HG03159 (cell line): ENCODE data around the gene KIF15.

Experiments used
- ATAC-seq: cut with Tn5 transposase; IDR thresholded peaks from one replicate; pipeline ENCODE4 v1.9.1; 2021; ENCODE audit warnings: mild to moderate bottlenecking, moderate library complexity; ENCODE audit not compliant: unreplicated experiment

KIF15 gene, protein sequence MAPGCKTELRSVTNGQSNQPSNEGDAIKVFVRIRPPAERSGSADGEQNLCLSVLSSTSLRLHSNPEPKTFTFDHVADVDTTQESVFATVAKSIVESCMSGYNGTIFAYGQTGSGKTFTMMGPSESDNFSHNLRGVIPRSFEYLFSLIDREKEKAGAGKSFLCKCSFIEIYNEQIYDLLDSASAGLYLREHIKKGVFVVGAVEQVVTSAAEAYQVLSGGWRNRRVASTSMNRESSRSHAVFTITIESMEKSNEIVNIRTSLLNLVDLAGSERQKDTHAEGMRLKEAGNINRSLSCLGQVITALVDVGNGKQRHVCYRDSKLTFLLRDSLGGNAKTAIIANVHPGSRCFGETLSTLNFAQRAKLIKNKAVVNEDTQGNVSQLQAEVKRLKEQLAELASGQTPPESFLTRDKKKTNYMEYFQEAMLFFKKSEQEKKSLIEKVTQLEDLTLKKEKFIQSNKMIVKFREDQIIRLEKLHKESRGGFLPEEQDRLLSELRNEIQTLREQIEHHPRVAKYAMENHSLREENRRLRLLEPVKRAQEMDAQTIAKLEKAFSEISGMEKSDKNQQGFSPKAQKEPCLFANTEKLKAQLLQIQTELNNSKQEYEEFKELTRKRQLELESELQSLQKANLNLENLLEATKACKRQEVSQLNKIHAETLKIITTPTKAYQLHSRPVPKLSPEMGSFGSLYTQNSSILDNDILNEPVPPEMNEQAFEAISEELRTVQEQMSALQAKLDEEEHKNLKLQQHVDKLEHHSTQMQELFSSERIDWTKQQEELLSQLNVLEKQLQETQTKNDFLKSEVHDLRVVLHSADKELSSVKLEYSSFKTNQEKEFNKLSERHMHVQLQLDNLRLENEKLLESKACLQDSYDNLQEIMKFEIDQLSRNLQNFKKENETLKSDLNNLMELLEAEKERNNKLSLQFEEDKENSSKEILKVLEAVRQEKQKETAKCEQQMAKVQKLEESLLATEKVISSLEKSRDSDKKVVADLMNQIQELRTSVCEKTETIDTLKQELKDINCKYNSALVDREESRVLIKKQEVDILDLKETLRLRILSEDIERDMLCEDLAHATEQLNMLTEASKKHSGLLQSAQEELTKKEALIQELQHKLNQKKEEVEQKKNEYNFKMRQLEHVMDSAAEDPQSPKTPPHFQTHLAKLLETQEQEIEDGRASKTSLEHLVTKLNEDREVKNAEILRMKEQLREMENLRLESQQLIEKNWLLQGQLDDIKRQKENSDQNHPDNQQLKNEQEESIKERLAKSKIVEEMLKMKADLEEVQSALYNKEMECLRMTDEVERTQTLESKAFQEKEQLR (N-terminal part only)

DNA sequence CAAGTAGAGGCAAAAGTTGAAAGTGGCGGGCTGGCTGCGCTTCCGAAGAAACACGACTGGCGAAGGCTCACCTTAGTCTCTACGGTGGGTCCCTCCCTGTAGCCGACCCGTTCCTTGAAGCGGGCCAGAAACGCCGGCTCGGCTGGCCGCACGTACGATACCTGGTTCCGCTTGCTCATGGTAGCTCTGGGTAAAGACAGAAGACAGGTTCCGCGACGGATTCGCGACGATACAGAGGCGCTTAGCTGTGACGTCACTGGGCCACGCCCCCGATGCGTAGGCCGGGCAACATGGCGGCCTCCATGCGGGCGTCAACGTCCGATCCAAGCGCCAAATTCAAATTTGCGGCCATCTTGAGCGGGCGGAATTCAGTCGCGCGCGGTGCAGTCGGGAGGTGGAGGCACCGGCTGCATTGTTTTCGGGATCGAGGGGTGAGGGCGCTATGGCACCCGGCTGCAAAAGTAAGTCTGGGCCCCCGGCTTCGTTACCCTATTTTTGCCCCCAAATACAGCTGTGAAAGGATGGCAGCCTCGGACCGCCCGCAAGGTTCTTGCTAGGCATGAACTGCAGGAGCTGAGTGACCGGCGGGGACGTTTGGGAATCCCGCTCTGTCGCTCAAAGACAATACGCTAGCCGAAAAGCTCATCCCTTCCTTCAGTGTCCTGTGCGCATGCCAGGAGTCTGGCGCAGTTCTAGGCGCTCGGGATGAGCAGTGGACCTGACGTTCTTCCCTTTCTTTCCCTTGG is at the start of gene KIF15, which contains the start of gene KIAA1143:
Gene KIF15 (plus strand): TSS at position 371 of the 746 bp plus-strand sequence. CDS start 72 bp downstream, at position 443.
Gene KIAA1143 (minus strand): TSS at position 196 of the 746 bp plus-strand sequence. CDS start 17 bp downstream, at position 179.
- ATAC-seq, result peak; percentile 88

DNA sequence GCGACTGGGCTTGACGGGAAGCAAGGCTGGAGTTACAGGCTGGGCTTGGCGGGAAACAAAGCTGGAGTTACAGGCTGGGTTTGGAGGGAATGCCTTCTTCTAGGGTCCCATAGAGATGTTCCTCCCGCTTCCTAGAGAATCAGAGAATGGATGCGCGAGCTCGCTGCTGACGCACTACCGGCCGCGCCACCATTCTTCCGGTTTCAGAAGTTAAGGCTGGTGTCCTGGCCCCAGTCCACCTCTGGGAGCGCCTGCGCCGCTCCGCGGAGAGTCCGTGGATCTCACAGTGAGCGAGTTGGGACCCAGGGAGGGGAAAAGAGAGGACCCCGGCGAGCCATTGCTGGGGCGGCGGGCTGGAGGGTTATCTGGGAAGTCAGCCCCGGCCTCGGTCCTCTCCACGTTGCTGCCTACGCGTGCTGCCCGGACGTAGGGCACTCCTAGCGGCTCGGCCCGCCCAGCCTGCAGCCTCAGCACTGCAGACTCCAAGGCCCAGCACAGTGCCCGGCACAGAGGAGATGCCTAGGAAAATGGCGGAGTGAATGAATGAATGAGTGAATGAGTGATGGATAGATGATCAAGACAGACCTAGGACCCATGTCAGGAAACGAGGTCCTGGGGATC is 49.0 kb upstream of the KIF15 start, which contains the start of gene ZNF502:
Gene ZNF502 (plus strand): TSS at position 206 of the 621 bp plus-strand sequence. CDS start 7,602 bp downstream, outside the sequence.
- peak; percentile 63 for ATAC-seq

DNA sequence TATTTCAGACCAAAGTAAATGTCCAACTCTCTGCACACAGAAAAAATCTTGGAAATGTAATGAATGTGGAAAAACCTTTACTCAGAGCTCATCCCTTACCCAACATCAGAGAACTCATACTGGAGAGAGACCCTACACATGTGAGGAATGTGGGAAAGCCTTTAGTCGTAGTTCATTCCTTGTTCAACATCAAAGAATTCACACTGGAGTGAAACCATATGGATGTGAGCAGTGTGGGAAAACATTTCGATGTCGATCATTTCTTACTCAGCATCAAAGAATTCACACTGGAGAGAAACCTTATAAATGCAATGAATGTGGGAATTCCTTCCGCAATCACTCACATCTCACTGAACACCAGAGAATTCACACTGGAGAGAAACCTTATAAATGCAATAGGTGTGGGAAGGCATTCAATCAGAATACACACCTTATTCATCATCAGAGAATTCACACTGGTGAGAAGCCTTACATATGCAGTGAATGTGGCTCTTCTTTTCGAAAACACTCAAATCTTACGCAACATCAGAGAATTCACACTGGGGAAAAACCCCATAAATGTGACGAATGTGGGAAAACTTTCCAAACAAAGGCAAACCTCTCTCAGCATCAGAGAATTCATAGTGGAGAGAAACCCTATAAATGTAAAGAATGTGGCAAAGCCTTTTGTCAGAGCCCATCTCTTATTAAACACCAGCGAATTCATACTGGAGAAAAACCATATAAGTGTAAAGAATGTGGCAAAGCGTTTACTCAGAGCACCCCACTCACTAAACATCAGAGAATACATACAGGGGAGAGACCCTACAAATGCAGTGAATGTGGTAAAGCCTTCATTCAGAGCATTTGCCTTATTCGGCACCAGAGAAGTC is 40.1 kb upstream of the KIF15 start:
- ATAC-seq, result no peak

DNA sequence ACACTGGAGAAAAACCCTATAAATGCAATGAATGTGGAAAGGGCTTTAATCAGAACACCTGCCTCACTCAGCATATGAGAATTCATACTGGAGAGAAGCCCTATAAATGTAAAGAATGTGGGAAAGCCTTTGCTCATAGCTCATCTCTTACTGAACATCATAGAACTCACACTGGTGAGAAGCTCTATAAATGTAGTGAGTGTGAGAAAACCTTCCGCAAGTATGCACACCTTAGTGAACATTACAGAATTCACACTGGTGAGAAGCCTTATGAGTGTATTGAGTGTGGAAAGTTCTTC is 39.5 kb upstream of the KIF15 start:
- ATAC-seq, result no peak

DNA sequence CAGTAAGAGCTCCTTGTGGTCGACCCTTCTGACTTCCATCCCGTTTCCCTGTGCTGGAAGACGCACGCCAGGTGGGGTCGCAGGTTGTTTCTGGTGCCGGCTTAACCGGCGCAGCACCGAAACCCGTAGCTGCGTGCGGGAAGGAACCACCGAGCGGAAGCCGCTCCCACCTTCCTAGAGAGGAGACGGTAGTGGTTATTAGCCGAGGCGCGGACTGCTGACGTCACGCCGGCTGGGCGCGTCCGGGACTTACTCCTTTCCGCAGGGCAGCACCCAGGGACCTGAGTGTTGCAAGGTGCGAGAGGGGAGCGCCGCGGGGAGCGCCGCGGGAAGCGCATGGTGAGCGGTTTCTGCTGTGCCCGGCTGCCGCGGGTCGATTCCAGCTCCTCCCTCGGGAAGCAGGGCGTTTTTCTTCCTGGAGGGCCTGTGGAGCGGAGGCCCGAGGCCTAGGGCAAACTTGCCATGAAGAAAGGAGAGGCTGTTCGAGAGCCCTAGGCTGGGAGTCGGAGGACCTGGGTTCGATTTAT is 32.1 kb upstream of the KIF15 start, which contains the start of gene ZNF501:
Gene ZNF501 (plus strand): TSS at position 252 of the 527 bp plus-strand sequence. CDS start 4,787 bp downstream, outside the sequence.
- no peak for ATAC-seq

DNA sequence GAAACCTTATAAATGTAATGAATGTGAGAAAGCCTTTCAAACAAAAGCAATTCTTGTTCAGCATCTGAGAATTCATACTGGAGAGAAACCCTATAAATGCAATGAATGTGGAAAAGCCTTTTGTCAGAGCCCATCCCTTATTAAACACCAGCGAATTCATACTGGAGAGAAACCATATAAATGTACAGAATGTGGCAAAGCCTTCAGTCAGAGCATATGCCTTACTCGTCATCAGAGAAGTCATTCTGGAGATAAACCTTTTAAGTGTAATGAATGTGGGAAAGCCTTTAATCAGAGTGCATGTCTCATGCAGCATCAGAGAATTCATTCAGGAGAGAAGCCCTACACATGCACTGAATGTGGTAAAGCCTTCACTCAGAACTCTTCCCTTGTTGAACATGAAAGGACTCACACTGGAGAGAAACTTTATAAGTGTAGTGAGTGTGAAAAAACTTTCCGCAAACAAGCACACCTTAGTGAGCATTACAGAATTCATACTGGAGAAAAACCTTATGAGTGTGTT is 26.9 kb upstream of the KIF15 start:
- no peak for ATAC-seq

DNA sequence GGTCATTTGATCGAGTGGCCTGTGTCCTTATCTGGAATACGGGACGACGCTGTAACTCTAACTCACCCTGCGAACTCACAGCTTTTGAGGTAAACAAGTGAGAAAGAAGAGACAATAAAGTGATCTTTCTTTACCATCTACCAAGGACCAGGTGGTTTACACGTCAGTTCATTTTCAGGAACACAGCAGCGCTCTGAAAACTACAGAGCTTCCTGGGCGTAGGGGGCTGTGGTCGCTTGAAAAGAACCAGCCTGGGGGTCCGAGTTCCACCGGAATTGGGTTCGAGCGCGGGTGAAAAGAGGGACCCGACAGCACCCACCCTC is 532 bp upstream of the KIF15 start:
- ATAC-seq, result no peak

GRCh38 chr3:44762170-44762677 is 630 bp downstream of the KIF15 start:
- peak; percentile 14 for ATAC-seq

GRCh38 chr3:44762690-44763089 is 1.1 kb downstream of the KIF15 start:
- no peak for ATAC-seq

GRCh38 chr3:44764248-44764647 is 2.7 kb downstream of the KIF15 start:
- no peak for ATAC-seq

DNA sequence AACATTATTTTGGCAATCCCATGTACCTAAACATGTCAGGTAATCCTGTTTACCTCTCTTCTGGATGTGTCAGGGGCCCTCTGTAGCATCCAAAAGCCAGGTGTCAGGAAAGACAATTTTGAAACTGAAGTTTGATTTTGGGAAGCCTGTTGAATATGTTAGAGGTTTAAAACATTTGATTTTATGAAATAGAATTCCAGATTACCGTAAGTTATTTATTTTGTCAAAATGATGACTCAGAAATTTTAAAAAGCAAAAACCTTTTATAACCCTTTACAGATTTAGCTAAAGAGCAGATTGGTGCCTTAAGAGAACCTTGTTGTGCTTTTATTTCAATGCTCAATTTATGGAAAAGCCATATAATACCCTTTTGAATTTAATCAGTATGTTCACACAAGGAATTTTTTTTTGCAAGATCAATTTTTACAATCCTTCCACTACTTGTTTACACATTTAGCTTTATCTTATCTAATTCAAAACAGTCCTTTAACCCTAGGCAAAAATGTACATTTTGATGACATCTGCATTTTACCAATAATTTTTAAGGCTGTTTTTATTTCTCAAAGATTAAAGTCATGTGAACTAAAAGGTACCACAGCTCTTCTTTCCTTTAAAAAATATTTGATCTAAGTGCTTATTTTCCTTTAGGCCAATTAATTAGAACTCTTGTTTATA is 10.0 kb downstream of the KIF15 start:
- no peak for ATAC-seq

DNA sequence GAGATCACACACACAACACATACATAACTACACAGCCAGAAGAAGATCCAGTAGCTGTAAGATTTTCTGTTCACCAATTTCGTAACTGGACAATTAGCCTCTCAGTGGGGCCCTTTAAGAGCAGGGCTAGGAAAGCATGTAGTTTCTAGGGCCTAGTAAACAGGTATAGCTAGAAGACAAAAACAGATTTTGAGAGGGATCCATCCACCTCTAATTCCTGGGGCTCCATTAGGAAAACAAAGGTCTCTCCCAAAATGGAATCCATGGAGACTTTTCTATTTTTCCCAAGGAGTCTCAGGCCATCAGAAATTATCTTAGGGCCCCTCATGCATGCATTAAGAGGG is 10.5 kb downstream of the KIF15 start:
- ATAC-seq, result no peak

DNA sequence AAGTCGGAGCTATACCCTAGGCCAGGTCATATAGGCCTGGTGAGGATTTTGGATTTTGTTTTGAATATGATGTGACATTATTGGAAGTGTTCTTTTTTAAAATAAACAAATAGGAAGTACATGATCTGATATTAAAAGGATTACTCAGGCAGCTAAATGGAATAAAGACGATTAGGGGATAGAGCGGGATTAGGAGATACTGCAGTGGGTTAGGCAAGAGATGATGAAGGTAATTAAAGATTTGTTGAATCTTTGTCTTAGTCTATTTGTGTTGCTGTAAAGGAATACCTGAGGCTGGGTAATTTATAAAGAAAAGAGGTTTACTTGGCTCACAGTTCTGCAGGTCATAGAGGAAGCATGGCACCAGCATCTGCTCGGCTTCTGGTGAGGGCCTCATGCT is 21.3 kb downstream of the KIF15 start:
- ATAC-seq, result no peak

DNA sequence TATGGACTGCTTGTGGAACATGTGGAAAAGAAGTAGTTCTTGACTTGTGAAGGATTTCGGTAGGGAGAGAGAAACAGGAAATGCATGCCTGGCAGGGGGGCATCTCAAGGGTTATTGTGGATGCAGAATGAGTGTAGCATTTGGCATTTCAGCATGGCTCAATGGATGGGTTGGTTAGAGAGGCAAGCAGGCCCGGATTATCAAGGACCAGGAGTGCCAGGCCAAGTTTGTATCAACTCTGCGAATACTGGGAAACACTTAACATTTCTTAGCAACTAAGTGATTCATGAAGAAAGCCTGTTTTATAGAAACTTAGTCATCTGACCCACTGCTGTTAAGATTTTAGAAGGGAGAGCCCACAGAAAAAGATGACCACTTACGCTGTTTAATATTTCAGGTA is 33.6 kb downstream of the KIF15 start:
- no peak for ATAC-seq

DNA sequence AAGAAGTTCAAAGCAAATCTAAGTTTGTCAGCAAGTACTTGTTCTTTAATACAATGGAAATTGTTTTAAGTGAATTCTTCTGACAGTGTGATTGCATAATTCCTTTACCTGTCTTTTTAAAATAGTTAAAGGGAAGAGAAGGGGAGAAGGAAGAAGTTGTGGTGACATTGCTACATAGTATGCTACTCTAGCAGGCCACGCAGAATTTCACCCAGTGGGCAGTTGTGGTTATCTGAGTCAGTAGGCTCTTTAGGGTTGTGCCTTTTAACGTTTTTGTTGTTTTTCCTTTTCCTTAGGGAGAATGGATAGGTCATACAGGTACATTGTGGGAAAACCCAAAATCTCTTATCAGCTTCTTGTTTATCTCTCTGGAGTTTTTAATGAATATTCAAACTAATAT is 40.4 kb downstream of the KIF15 start:
- ATAC-seq, result no peak

DNA sequence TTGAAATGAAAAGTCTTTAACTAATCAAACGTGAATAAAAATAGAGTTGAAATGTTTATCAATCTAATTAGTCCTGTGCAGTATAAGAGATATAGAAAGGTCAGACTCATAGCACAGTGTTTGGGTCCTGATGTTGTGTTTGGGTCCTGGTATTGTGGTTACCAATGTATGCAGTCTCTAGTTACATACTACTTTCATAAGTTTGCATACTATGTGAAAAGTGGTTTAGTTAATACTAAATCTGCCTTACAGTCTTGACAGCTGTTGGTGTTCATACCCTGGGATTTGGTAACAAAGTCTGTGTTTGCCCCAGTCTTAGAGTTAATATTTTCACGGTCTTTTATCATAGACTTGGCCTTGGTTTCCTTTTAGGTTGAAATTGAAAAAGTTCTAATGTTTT is 41.7 kb downstream of the KIF15 start:
- no peak for ATAC-seq

DNA sequence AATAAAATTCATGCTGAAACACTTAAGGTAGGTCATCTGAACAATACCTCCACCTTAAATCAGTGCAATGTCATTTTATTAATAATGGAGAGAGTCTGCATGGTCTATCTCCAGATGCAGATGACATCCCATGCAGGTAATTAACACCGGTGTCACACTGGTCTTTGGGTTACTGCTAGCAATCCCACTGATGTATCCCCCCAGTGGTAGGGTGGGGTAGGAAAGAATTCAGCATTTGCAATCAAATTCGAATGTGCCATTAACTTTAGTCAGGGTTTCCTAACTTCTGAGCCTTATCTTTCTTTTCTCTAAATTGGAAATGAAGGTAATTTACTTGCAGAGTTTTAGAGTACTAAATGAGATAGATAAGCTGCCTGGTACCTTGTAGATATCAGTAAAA is 44.4 kb downstream of the KIF15 start:
- no peak for ATAC-seq

DNA sequence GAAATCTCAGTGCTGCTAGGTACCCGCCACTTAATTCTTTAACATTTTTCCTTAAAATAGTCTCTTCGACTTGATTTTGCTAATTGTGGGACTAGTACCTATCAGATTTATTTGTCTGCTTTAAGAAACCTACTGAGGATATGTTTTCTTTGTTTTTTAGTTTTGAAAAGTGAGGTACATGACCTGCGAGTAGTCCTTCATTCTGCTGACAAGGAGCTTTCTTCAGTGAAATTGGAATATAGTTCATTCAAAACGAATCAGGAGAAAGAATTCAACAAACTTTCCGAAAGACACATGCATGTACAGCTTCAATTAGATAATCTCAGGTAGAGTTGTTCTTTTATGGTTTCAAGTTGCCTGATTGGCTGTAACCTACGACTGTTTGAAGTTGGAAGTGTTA is 53.2 kb downstream of the KIF15 start:
- ATAC-seq, result no peak
